Measurements from ENCODE around the gene PRKG1.

DNA sequence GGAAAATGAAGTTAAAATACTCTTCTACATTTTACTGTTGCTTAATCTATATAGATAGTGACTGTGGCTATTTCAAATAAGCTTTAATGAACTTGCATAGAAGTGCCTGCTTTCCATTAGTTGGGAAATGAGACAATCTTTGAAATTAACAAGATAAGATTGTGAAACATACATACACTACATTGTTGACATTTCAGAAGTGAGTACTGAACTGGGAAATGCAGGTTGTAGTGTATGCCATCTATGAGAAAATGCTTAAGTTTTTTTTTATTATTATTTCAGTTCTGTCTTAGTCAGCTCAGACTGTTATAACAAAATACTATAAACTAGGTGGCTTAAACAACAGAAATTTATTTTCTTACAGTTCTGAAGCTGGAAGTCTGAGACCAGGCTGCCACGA, 674.7 kb downstream of the PRKG1 start:
- TF ChIP-seq, protein P1, sequence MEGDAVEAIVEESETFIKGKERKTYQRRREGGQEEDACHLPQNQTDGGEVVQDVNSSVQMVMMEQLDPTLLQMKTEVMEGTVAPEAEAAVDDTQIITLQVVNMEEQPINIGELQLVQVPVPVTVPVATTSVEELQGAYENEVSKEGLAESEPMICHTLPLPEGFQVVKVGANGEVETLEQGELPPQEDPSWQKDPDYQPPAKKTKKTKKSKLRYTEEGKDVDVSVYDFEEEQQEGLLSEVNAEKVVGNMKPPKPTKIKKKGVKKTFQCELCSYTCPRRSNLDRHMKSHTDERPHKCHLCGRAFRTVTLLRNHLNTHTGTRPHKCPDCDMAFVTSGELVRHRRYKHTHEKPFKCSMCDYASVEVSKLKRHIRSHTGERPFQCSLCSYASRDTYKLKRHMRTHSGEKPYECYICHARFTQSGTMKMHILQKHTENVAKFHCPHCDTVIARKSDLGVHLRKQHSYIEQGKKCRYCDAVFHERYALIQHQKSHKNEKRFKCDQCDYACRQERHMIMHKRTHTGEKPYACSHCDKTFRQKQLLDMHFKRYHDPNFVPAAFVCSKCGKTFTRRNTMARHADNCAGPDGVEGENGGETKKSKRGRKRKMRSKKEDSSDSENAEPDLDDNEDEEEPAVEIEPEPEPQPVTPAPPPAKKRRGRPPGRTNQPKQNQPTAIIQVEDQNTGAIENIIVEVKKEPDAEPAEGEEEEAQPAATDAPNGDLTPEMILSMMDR (IDR thresholded peaks at IDR 0.05): no peak
- no peak for TF ChIP-seq EZH2 (IDR thresholded peaks at IDR 0.05; ENCODE audit: borderline replicate concordance, insufficient read depth, low read depth, low read length, poor library complexity, severe bottlenecking)

Data from B cell (primary cell).